Calu3 (cell line): ENCODE data around the gene CASQ2. TPM values are rescaled to one million over a fixed set of nuclear protein-coding genes. Genes with fewer than 3 reads are reported as not detected.
A peak's percentile ranks its signal among the peaks of the same experiment; 100 is the strongest.

Experiments used
- BruUV-seq: library from RNA; stranded (reverse); fragments of 400-500 nt; replicated peaks from 2 replicates; lab custom pipeline; 2021; lab: Mats Ljungman, UMichigan
- CTCF ChIA-PET: fragments of 300-600 bp; sonication (Branson Sonifier 250); formaldehyde crosslinking; loops from one replicate; lab custom pipeline; 2022; ENCODE audit warnings: antibody characterized with exemption; lab: Charles Lee
- DNase-seq: peaks from one replicate; pipeline ENCODE4 v3.0.0; 2022
- H3K27ac Mint-ChIP-seq: one replicate; pipeline ENCODE4 v1.8.0; 2022; ENCODE audit warnings: mixed read lengths; ENCODE audit not compliant: unreplicated experiment
- H3K27me3 Mint-ChIP-seq: one replicate; pipeline ENCODE4 v1.8.0; 2022; ENCODE audit warnings: mixed read lengths; ENCODE audit not compliant: unreplicated experiment
- H3K36me3 Mint-ChIP-seq: one replicate; pipeline ENCODE4 v1.8.0; 2022; ENCODE audit warnings: mild to moderate bottlenecking, moderate library complexity, mixed read lengths; ENCODE audit not compliant: insufficient read depth, unreplicated experiment
- H3K4me1 Mint-ChIP-seq: one replicate; pipeline ENCODE4 v1.8.0; 2022; ENCODE audit warnings: mild to moderate bottlenecking, low read depth, mixed read lengths; ENCODE audit not compliant: unreplicated experiment
- H3K4me3 Mint-ChIP-seq: one replicate; pipeline ENCODE4 v1.8.0; 2022; ENCODE audit warnings: mild to moderate bottlenecking, low read depth, moderate library complexity, mixed read lengths; ENCODE audit not compliant: unreplicated experiment
- H3K9me3 Mint-ChIP-seq: one replicate; pipeline ENCODE4 v1.8.0; 2022; ENCODE audit warnings: low read depth, mixed read lengths; ENCODE audit not compliant: unreplicated experiment
- CTCF ChIP-seq: fragments of 200-600 bp; IDR thresholded peaks from one replicate; pipeline ENCODE4 v1.8.0; 2022; ENCODE audit warnings: antibody characterized with exemption; ENCODE audit not compliant: unreplicated experiment
- intact Hi-C: fragments of 100-400 bp; cut with micrococcal nuclease; formaldehyde crosslinking; loops from one replicate; pipeline ENCODE4 v1.10.0; 2022; ENCODE audit not compliant: unreplicated experiment
- total RNA-seq: library from RNA; stranded (reverse); gene quantifications from 2 replicates; pipeline ENCODE4 v1.2.3, GENCODE V29; 2022

Gene CASQ2
- total RNA-seq, 1 experiment from 2014 or later = not detected

- DNase-seq = no peak
- Mint-ChIP-seq H3K36me3 (no peaks in the 10 kb centered on the region), H3K4me3 (no peak overlapping the region), H3K27me3 (no peaks in the 10 kb centered on the region), H3K9me3 (no peaks in the 10 kb centered on the region), H3K4me1 (peaks cover 12% of the 10 kb centered on the region), H3K27ac (no peak overlapping the region)
- CTCF ChIA-PET = no interaction called here
- no TSS peak for BruUV-seq
- TF ChIP-seq CTCF = no peak
- intact Hi-C loops = no loop called here
These were observed 44.8 kb downstream of the CASQ2 start for GRCh38 chr1:115723756-115724155.

GRCh38 chr1:115722221-115722620 lies 46.3 kb downstream of the CASQ2 start:
- no peak for TF ChIP-seq CTCF
- no peak for DNase-seq
- Mint-ChIP-seq H3K36me3 (no peaks in the 10 kb centered on the region), H3K4me1 (peaks cover 8% of the 10 kb centered on the region), H3K27me3 (no peaks in the 10 kb centered on the region), H3K9me3 (no peaks in the 10 kb centered on the region), H3K27ac (no peak overlapping the region), H3K4me3 (no peak overlapping the region)
- BruUV-seq = no TSS peak
- intact Hi-C loops = no loop called here
- CTCF ChIA-PET = no interaction called here

GRCh38 chr1:115719285-115719684 lies 49.2 kb downstream of the CASQ2 start:
- Mint-ChIP-seq H3K4me3 (no peak overlapping the region), H3K4me1 (peaks cover 29% of the 10 kb centered on the region), H3K27ac (no peak overlapping the region), H3K9me3 (no peaks in the 10 kb centered on the region), H3K27me3 (no peaks in the 10 kb centered on the region), H3K36me3 (peaks cover 8% of the 10 kb centered on the region)
- no peak for TF ChIP-seq CTCF
- intact Hi-C loops = loop anchor here (5.0 kb wide), 1 partner anchor 263 kb away; no protein-coding TSS in a partner anchor
- CTCF ChIA-PET = interaction anchor here (2.0 kb wide), 1 partner anchor 9 kb away, joined by 6 read pairs; no protein-coding TSS in a partner anchor
- no peak for DNase-seq
- no TSS peak for BruUV-seq

GRCh38 chr1:115718011-115718754 lies 50.3 kb downstream of the CASQ2 start:
- no TSS peak for BruUV-seq
- peak overlapping the region; percentile 69 for H3K27ac Mint-ChIP-seq
- CTCF ChIA-PET = interaction anchor here (2.0 to 2.3 kb wide), 3 partner anchors 10 to 53 kb away, joined by 6 to 27 read pairs (median 6); no protein-coding TSS in a partner anchor

More at GRCh38 chr1:115718011-115718754, 50.3 kb downstream of the CASQ2 start:
- peaks cover 35% of the 10 kb centered on the region for H3K4me1 Mint-ChIP-seq
- no peaks in the 10 kb centered on the region for H3K27me3 Mint-ChIP-seq
- H3K9me3 Mint-ChIP-seq = no peaks in the 10 kb centered on the region
- no peak for TF ChIP-seq CTCF
- no peak for DNase-seq
- intact Hi-C loops = loop anchor here (5.0 kb wide), 1 partner anchor 264 kb away; no protein-coding TSS in a partner anchor
- H3K36me3 Mint-ChIP-seq = peaks cover 10% of the 10 kb centered on the region
- H3K4me3 Mint-ChIP-seq = no peak overlapping the region
